CD4-positive, alpha-beta T cell (primary cell): Measurements from ENCODE around the gene AQP4. TPM values are rescaled to one million over a fixed set of nuclear protein-coding genes. Genes with fewer than 3 reads are reported as not detected.

Experiments
- ATAC-seq: fragments of 200-7000 bp; cut with Tn5 transposase; one replicate; pipeline ENCODE4 v1.10.0; 2022; ENCODE audit warnings: mild to moderate bottlenecking; ENCODE audit not compliant: poor library complexity
- CTCF ChIA-PET: fragments of 350-600 bp; sonication (Branson Sonifier 250); formaldehyde crosslinking; loops from one replicate; lab custom pipeline; 2021; ENCODE audit warnings: antibody characterized with exemption, inconsistent platforms; lab: Charles Lee
- POLR2A ChIA-PET: fragments of 350-600 bp; sonication (Branson Sonifier 250); formaldehyde crosslinking; loops from one replicate; lab custom pipeline; 2021; ENCODE audit warnings: antibody characterized with exemption, inconsistent platforms; lab: Charles Lee
- DNase-seq, 14 experiments: peaks; one replicate each; pipeline ENCODE4 v3.0.0-alpha.2; 2013 to 2020; ENCODE audit warnings: mixed read lengths in 2 of 14
- H3K27ac ChIP-seq, 2 donors: one replicate each; pipeline versions ENCODE4 v1.5.1 to v1.7.0; 2013; ENCODE audit warnings: low read length in 2 of 2, low read depth in 1 of 2, mild to moderate bottlenecking in 1 of 2
- H3K27me3 ChIP-seq, 2 experiments: 1 replicate in 1 of 2; 2 replicates in 1 of 2; pipeline versions ENCODE4 v1.6.1 to v1.7.0; 2013; ENCODE audit warnings: low read length in 2 of 2, control low read depth in 1 of 2, mild to moderate bottlenecking in 1 of 2, moderate library complexity in 1 of 2; ENCODE audit not compliant: insufficient read depth in 2 of 2, control insufficient read depth in 1 of 2
- H3K36me3 ChIP-seq: one replicate; pipeline ENCODE4 v1.6.1; 2013; ENCODE audit warnings: low read length, control low read depth; ENCODE audit not compliant: insufficient read depth
- H3K4me1 ChIP-seq: one replicate; pipeline ENCODE4 v1.6.1; 2013; ENCODE audit warnings: low read length, control low read depth; ENCODE audit not compliant: insufficient read depth
- H3K4me3 ChIP-seq: one replicate; pipeline ENCODE4 v1.5.1; 2013; ENCODE audit warnings: mild to moderate bottlenecking, low read length, moderate library complexity
- H3K9me3 ChIP-seq, 2 experiments: 1 replicate in 1 of 2; 2 replicates in 1 of 2; pipeline versions ENCODE4 v1.6.1 to v1.7.0; 2013; ENCODE audit warnings: low read length in 2 of 2, mild to moderate bottlenecking in 2 of 2, control low read depth in 1 of 2, moderate library complexity in 1 of 2; ENCODE audit not compliant: control insufficient read depth in 1 of 2, insufficient read depth in 1 of 2
- H3K27ac Mint-ChIP-seq: one replicate; pipeline ENCODE4 v1.8.0; 2020; ENCODE audit warnings: mixed read lengths
- H3K27me3 Mint-ChIP-seq: one replicate; pipeline ENCODE4 v1.8.0; 2021; ENCODE audit warnings: mixed read lengths
- H3K36me3 Mint-ChIP-seq: one replicate; pipeline ENCODE4 v1.8.0; 2021; ENCODE audit warnings: low read depth, mixed read lengths
- H3K4me1 Mint-ChIP-seq: one replicate; pipeline ENCODE4 v1.8.0; 2021; ENCODE audit warnings: low read depth, mixed read lengths
- H3K4me3 Mint-ChIP-seq: one replicate; pipeline ENCODE4 v1.8.0; 2020; ENCODE audit warnings: mild to moderate bottlenecking, mixed read lengths
- H3K9me3 Mint-ChIP-seq: one replicate; pipeline ENCODE4 v1.8.0; 2020; ENCODE audit warnings: mixed read lengths
- intact Hi-C, 2 experiments: fragments of 100-400 bp; cut with DNase I in 1 of 2; cut with micrococcal nuclease in 1 of 2; formaldehyde crosslinking; loops; one replicate each; pipeline versions ENCODE4 v1.15.1 to v1.9.0; 2023 to 2025; cut with DNase I, micrococcal nuclease
- total RNA-seq, 174 experiments: library from RNA in 2 of 174; stranded (reverse) in 2 of 174; gene quantifications; one replicate each; pipeline ENCODE4 v1.2.3 and lab custom pipeline; 2021 to 2026
- TF ChIP-seq, protein P1 (sequence below): fragments of 200-600 bp; IDR thresholded peaks from one replicate; pipeline ENCODE4 v1.8.0; 2022; ENCODE audit warnings: antibody characterized with exemption, mild to moderate bottlenecking

The AQP4 gene
- total RNA-seq, 2 experiments from 2014 or later: not detected

DNA sequence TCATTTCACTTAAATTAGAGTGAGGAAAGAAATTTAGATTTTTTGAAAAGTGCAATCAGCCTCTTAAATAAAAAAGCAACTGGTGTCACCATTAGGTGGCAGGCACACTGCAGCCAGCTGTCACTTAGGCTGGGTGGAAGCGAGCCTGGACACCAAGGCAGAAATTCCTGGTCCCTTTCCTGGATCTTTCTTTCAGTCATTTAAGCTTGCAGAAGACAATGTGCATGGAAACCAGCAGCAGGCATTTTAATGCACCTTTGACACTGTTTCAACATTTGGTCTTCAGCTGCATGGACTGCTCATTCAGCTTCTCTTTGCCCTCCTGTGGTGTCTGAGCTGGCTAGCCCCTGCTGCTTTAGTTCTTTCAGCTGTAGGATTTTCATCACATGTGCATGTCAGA is 61.0 kb downstream of the AQP4 start:
- Mint-ChIP-seq H3K36me3 (no peaks in the 10 kb centered on the region), H3K27me3 (no peaks in the 10 kb centered on the region), H3K4me3 (no peak overlapping the region), H3K27ac (no peak overlapping the region), H3K4me1 (no peaks in the 10 kb centered on the region), H3K9me3 (peaks cover 5% of the 10 kb centered on the region)
- POLR2A ChIA-PET: no interaction called here
- intact Hi-C loops: no loop called here
- CTCF ChIA-PET: no interaction called here
- H3K9me3 ChIP-seq: no peaks in the 10 kb centered on the region
- no peaks in the 10 kb centered on the region for H3K4me1 ChIP-seq
- H3K27ac ChIP-seq: no peak overlapping the region
- DNase-seq: no peak
- no peak for ATAC-seq
- H3K36me3 ChIP-seq: no peaks in the 10 kb centered on the region
- no peak overlapping the region for H3K4me3 ChIP-seq
- TF ChIP-seq, protein P1, sequence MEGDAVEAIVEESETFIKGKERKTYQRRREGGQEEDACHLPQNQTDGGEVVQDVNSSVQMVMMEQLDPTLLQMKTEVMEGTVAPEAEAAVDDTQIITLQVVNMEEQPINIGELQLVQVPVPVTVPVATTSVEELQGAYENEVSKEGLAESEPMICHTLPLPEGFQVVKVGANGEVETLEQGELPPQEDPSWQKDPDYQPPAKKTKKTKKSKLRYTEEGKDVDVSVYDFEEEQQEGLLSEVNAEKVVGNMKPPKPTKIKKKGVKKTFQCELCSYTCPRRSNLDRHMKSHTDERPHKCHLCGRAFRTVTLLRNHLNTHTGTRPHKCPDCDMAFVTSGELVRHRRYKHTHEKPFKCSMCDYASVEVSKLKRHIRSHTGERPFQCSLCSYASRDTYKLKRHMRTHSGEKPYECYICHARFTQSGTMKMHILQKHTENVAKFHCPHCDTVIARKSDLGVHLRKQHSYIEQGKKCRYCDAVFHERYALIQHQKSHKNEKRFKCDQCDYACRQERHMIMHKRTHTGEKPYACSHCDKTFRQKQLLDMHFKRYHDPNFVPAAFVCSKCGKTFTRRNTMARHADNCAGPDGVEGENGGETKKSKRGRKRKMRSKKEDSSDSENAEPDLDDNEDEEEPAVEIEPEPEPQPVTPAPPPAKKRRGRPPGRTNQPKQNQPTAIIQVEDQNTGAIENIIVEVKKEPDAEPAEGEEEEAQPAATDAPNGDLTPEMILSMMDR: no peak
- H3K27me3 ChIP-seq: no peaks in the 10 kb centered on the region

DNA sequence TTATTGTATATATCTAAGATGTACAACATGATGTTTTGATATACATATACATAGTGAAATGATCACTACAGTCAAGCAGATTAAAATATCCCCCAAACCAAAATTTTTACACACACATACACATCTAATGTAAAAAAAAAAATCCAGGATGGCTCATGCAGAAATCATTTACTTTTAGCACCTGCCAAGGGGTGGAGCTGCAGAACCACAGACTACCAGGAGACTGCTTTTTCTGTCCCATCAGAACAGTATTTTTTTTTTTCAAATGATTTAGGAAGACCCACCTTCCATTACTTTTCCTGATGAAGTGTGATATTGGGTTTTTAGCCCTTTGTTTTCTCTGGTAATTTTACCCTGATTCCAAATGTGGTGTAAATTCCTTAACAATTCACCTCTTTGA is 61.9 kb downstream of the AQP4 start:
- TF ChIP-seq, protein P1: no peak
- Histone ChIP-seq H3K4me1 (no peaks in the 10 kb centered on the region), H3K4me3 (no peak overlapping the region), H3K27ac (no peak overlapping the region), H3K27me3 (no peaks in the 10 kb centered on the region), H3K9me3 (no peaks in the 10 kb centered on the region), H3K36me3 (no peaks in the 10 kb centered on the region)
- Mint-ChIP-seq H3K27ac (no peak overlapping the region), H3K4me1 (no peaks in the 10 kb centered on the region), H3K9me3 (peaks cover 10% of the 10 kb centered on the region), H3K36me3 (no peaks in the 10 kb centered on the region), H3K27me3 (no peaks in the 10 kb centered on the region), H3K4me3 (no peak overlapping the region)
- POLR2A ChIA-PET: no interaction called here
- no peak for DNase-seq
- intact Hi-C loops: no loop called here
- CTCF ChIA-PET: no interaction called here
- no peak for ATAC-seq

DNA sequence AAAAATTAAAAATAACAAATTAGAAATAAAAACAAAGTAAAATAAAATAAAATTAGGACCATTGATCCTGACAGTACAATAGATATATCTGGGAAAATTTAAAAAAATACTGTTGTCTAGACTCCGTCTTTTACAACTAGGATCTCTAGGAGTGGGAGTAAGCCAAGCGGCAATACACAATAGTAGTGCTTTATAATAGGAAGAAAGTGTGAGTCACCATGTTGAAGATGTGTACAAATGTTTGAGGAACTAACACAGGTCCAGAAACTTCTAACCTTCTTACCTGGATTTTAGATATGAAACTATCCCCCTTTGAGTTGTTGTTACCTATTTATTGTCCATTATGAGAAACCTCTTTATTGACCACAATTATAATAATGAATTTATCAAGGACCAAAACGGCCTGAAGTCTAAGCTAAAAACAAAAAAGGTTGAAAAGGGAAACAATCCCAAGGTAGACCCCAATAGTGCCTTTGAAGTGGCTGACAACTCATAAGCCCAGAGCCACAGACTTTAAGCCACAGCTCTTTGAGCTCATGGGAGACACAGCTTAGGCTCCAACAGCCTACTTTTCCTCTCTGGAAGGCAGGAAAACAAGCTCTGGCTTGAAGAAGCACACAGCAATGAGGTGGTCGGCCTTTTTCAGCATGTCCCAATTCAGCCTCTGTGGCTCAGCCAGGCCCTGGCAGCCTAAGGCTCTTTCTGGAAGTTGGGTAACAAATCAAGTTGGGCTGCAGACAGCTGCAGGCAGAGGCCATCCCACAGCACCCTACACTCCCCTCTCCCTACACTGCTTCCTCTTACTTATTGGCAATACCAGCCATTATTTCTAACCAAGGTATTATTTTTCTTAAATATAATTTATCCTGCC is 62.9 kb downstream of the AQP4 start:
- ChIA-PET POLR2A (no interaction called here), CTCF (no interaction called here)
- Mint-ChIP-seq H3K4me1 (no peaks in the 10 kb centered on the region), H3K9me3 (peaks cover 14% of the 10 kb centered on the region), H3K27ac (no peak overlapping the region), H3K27me3 (no peaks in the 10 kb centered on the region), H3K4me3 (no peak overlapping the region), H3K36me3 (no peaks in the 10 kb centered on the region)
- Histone ChIP-seq H3K36me3 (no peaks in the 10 kb centered on the region), H3K27me3 (no peaks in the 10 kb centered on the region), H3K4me3 (no peak overlapping the region), H3K9me3 (no peaks in the 10 kb centered on the region), H3K27ac (no peak overlapping the region), H3K4me1 (no peaks in the 10 kb centered on the region)
- DNase-seq (no peak), ATAC-seq (no peak)
- TF ChIP-seq, protein P1: no peak
- intact Hi-C loops: no loop called here
